WTC11 (cell line): ENCODE data around the gene ARHGAP28. TPM values are rescaled to one million over a fixed set of nuclear protein-coding genes. Genes with fewer than 3 reads are reported as not detected.
A peak's percentile ranks its signal among the peaks of the same experiment; 100 is the strongest.

Source experiments
- ATAC-seq: fragments of 200-7000 bp; cut with Tn5 transposase; 2 replicates; pipeline ENCODE4 v1.10.0; 2021; ENCODE audit warnings: mild to moderate bottlenecking, moderate library complexity
- CTCF ChIA-PET: fragments of 300-600 bp; sonication (Branson Sonifier 250); formaldehyde crosslinking; loops from one replicate; lab custom pipeline; 2021; ENCODE audit warnings: antibody characterized with exemption; lab: Charles Lee
- POLR2A ChIA-PET: fragments of 350-600 bp; sonication (Branson Sonifier 250); formaldehyde crosslinking; loops from one replicate; lab custom pipeline; 2021; ENCODE audit warnings: antibody characterized with exemption; lab: Charles Lee
- DNase-seq: peaks from one replicate; pipeline ENCODE4 v3.0.0; 2021; ENCODE audit warnings: low spot score
- H3K27ac Mint-ChIP-seq: 2 replicates; pipeline ENCODE4 v1.8.0; 2021; ENCODE audit warnings: mixed read lengths
- H3K27me3 Mint-ChIP-seq: 2 replicates; pipeline ENCODE4 v1.8.0; 2021; ENCODE audit warnings: low read depth, mild to moderate bottlenecking, moderate library complexity, mixed read lengths
- H3K36me3 Mint-ChIP-seq: 2 replicates; pipeline ENCODE4 v1.8.0; 2021; ENCODE audit warnings: mixed read lengths
- H3K4me1 Mint-ChIP-seq: 2 replicates; pipeline ENCODE4 v1.8.0; 2022; ENCODE audit warnings: mixed read lengths
- H3K4me3 Mint-ChIP-seq: 2 replicates; pipeline ENCODE4 v1.8.0; 2021; ENCODE audit warnings: mild to moderate bottlenecking, moderate library complexity, mixed read lengths
- H3K9me3 Mint-ChIP-seq: 2 replicates; pipeline ENCODE4 v1.8.0; 2021; ENCODE audit warnings: mixed read lengths
- AFF4 ChIP-seq: sonication (generic); formaldehyde crosslinking; IDR thresholded peaks from 2 replicates; pipeline ENCODE4 v1.8.1; 2023; ENCODE audit warnings: mild to moderate bottlenecking, missing genetic modification reagents, borderline replicate concordance
- AR ChIP-seq: fragments of 250-450 bp; sonication (Bioruptor Pico); IDR thresholded peaks from 2 replicates; pipeline ENCODE4 v1.9.0; 2021; ENCODE audit warnings: mild to moderate bottlenecking
- CREB1 ChIP-seq: sonication (generic); formaldehyde crosslinking; IDR thresholded peaks from 2 replicates; pipeline ENCODE4 v1.8.0; 2023; ENCODE audit warnings: mild to moderate bottlenecking, missing genetic modification reagents
- ESRRA ChIP-seq: sonication (generic); formaldehyde crosslinking; IDR thresholded peaks from 2 replicates; pipeline ENCODE4 v1.8.1; 2022; ENCODE audit warnings: mild to moderate bottlenecking, missing genetic modification reagents, borderline replicate concordance
- ETV6 ChIP-seq: sonication (generic); formaldehyde crosslinking; IDR thresholded peaks from 2 replicates; pipeline ENCODE4 v1.8.1; 2022; ENCODE audit warnings: mild to moderate bottlenecking, missing genetic modification reagents
- GRHL2 ChIP-seq: fragments of 250-450 bp; sonication (Bioruptor Pico); IDR thresholded peaks from 2 replicates; pipeline ENCODE4 v1.8.0; 2022; ENCODE audit warnings: mild to moderate bottlenecking, moderate library complexity; ENCODE audit not compliant: insufficient replicate concordance, severe bottlenecking
- GTF2I ChIP-seq: fragments of 250-450 bp; sonication (Bioruptor Pico); conservative IDR thresholded peaks from 2 replicates; pipeline ENCODE4 v1.4.0; 2021; ENCODE audit warnings: mild to moderate bottlenecking
- JAZF1 ChIP-seq: fragments of 250-450 bp; sonication (Bioruptor Pico); IDR thresholded peaks from 2 replicates; pipeline ENCODE4 v1.9.0; 2021; ENCODE audit warnings: moderate library complexity, mild to moderate bottlenecking, inconsistent platforms
- NFATC4 ChIP-seq: fragments of 250-450 bp; sonication (Bioruptor Pico); IDR thresholded peaks from 2 replicates; pipeline ENCODE4 v1.9.0; 2021; ENCODE audit warnings: mild to moderate bottlenecking
- NR1H2 ChIP-seq: sonication (generic); formaldehyde crosslinking; IDR thresholded peaks from 2 replicates; pipeline ENCODE4 v1.9.0; 2021; ENCODE audit warnings: mild to moderate bottlenecking, moderate library complexity, missing genetic modification reagents
- PRDM15 ChIP-seq: sonication (generic); formaldehyde crosslinking; IDR thresholded peaks from 2 replicates; pipeline ENCODE4 v1.8.0; 2022; ENCODE audit warnings: missing genetic modification reagents
- SMAD3 ChIP-seq: sonication (generic); formaldehyde crosslinking; IDR thresholded peaks from 2 replicates; pipeline ENCODE4 v1.8.0; 2022; ENCODE audit warnings: missing genetic modification reagents, mild to moderate bottlenecking, borderline replicate concordance
- SMAD4 ChIP-seq: sonication (generic); formaldehyde crosslinking; IDR thresholded peaks from 2 replicates; pipeline ENCODE4 v1.8.0; 2022; ENCODE audit warnings: mild to moderate bottlenecking, missing genetic modification reagents
- SOX15 ChIP-seq: fragments of 250-450 bp; sonication (Bioruptor Pico); IDR thresholded peaks from 2 replicates; pipeline ENCODE4 v1.9.0; 2021; ENCODE audit warnings: mild to moderate bottlenecking
- SP1 ChIP-seq: sonication (generic); formaldehyde crosslinking; conservative IDR thresholded peaks from 2 replicates; pipeline ENCODE4 v1.8.1; 2022; ENCODE audit warnings: missing genetic modification reagents
- TCF7 ChIP-seq: sonication (generic); formaldehyde crosslinking; IDR thresholded peaks from 2 replicates; pipeline ENCODE4 v1.8.0; 2022; ENCODE audit warnings: mild to moderate bottlenecking, low read depth, missing genetic modification reagents, moderate library complexity
- TEAD1 ChIP-seq: sonication (generic); formaldehyde crosslinking; IDR thresholded peaks from 2 replicates; pipeline ENCODE4 v1.8.0; 2022; ENCODE audit warnings: mild to moderate bottlenecking, missing genetic modification reagents
- ZBTB21 ChIP-seq: sonication (generic); formaldehyde crosslinking; IDR thresholded peaks from 2 replicates; pipeline ENCODE4 v1.8.1; 2023; ENCODE audit warnings: mild to moderate bottlenecking, missing genetic modification reagents, borderline replicate concordance
- ZNF232 ChIP-seq: sonication (generic); formaldehyde crosslinking; IDR thresholded peaks from 2 replicates; pipeline ENCODE4 v1.8.0; 2022; ENCODE audit warnings: mild to moderate bottlenecking, missing genetic modification reagents
- ZNF281 ChIP-seq: sonication (generic); formaldehyde crosslinking; IDR thresholded peaks from 2 replicates; pipeline ENCODE4 v1.8.0; 2023; ENCODE audit warnings: mild to moderate bottlenecking, missing genetic modification reagents
- total RNA-seq: library from RNA; stranded (reverse); gene quantifications from 3 replicates; pipeline ENCODE4 v1.2.3, GENCODE V29; 2021
- TF ChIP-seq, protein P1 (sequence below): sonication (generic); formaldehyde crosslinking; IDR thresholded peaks from 2 replicates; pipeline ENCODE4 v1.8.1; 2023; ENCODE audit warnings: mild to moderate bottlenecking, missing genetic modification reagents, moderate library complexity

Gene ARHGAP28
- total RNA-seq, 1 experiment from 2014 or later: 14.8 TPM

DNA sequence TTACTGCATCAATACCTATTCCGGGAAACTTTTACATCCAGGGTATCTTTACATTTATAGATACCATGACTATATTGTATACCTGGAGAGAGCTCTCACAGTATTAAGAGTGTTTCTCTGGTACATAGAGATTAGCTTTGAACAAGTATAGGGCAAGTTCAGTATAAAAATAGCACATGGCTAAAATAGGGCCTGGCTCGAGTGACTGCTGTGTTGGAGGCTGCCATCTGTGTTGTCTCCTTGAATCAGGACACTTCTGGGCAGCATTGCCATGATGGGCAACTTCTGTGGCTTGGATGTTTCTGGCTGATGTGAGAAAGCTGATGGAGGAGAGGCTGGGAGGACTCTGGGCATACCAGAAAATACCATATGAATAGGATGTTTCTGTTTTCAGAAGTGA is 18.7 kb downstream of the ARHGAP28 start (continued):
- TF ChIP-seq PRDM15: no peak

- POLR2A ChIA-PET: no interaction called here
- CTCF ChIA-PET: no interaction called here
- peaks cover 22% of the 10 kb centered on the region for H3K36me3 Mint-ChIP-seq
- TF ChIP-seq SOX15 (CRISPR knock-in tag) (no peak), SMAD3 (CRISPR knock-in tag) (no peak), GRHL2 (no peak), CREB1 (CRISPR knock-in tag) (no peak), ETV6 (CRISPR knock-in tag) (no peak), TEAD1 (no peak), ESRRA (no peak), ZBTB21 (CRISPR knock-in tag) (no peak), TCF7 (CRISPR knock-in tag) (no peak), ZNF281 (CRISPR knock-in tag) (no peak), JAZF1 (no peak), GTF2I (CRISPR knock-in tag) (no peak), ZNF232 (CRISPR knock-in tag) (no peak), NFATC4 (CRISPR knock-in tag) (no peak), SP1 (CRISPR knock-in tag) (no peak), SMAD4 (CRISPR knock-in tag) (no peak)
- TF ChIP-seq, protein P1, sequence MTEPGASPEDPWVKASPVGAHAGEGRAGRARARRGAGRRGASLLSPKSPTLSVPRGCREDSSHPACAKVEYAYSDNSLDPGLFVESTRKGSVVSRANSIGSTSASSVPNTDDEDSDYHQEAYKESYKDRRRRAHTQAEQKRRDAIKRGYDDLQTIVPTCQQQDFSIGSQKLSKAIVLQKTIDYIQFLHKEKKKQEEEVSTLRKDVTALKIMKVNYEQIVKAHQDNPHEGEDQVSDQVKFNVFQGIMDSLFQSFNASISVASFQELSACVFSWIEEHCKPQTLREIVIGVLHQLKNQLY (CRISPR knock-in tag): no peak
- H3K27me3 Mint-ChIP-seq: no peaks in the 10 kb centered on the region
- no peak overlapping the region for H3K4me3 Mint-ChIP-seq
- no peak for ATAC-seq
- H3K27ac Mint-ChIP-seq: no peak overlapping the region
- H3K4me1 Mint-ChIP-seq: peaks cover 51% of the 10 kb centered on the region
- no peak for DNase-seq
- H3K9me3 Mint-ChIP-seq: peaks cover 22% of the 10 kb centered on the region
These were observed 20.9 kb downstream of the ARHGAP28 start for GRCh38 chr18:6750411-6750810.

- ChIA-PET CTCF (no interaction called here), POLR2A (no interaction called here)
- Mint-ChIP-seq H3K4me1 (peaks cover 53% of the 10 kb centered on the region), H3K9me3 (peaks cover 22% of the 10 kb centered on the region), H3K36me3 (peaks cover 22% of the 10 kb centered on the region), H3K27me3 (no peaks in the 10 kb centered on the region), H3K4me3 (no peak overlapping the region), H3K27ac (peak overlapping the region; percentile 90)
- ATAC-seq (no peak), DNase-seq (no peak)
- TF ChIP-seq AFF4 (CRISPR knock-in tag): no peak
- TF ChIP-seq AR (CRISPR knock-in tag): no peak
- TF ChIP-seq NR1H2: no peak
- TF ChIP-seq SMAD4 (CRISPR knock-in tag): no peak
These were observed 21.7 kb downstream of the ARHGAP28 start for GRCh38 chr18:6751222-6751621.
